B cell (primary cell): ENCODE measurements around the gene SELP. TPM values are rescaled to one million over a fixed set of nuclear protein-coding genes. Genes with fewer than 3 reads are reported as not detected.

ENCODE experiments used
- ATAC-seq: fragments of 200-7000 bp; cut with Tn5 transposase; one replicate; pipeline ENCODE4 v1.10.0; 2021; ENCODE audit warnings: low read depth, mild to moderate bottlenecking, moderate number of reproducible peaks, moderate library complexity
- CTCF ChIA-PET: fragments of 350-600 bp; sonication (Branson Sonifier 250); formaldehyde crosslinking; loops from one replicate; lab custom pipeline; 2021; ENCODE audit warnings: antibody characterized with exemption, inconsistent platforms; lab: Charles Lee
- POLR2A ChIA-PET: fragments of 350-600 bp; sonication (Branson Sonifier 250); formaldehyde crosslinking; loops from one replicate; lab custom pipeline; 2021; ENCODE audit warnings: antibody characterized with exemption; lab: Charles Lee
- DNase-seq: peaks from one replicate; pipeline ENCODE4 v3.0.0; 2013
- H2AFZ ChIP-seq: 2 replicates; pipeline ENCODE4 v1.6.1; 2012; ENCODE audit warnings: mild to moderate bottlenecking, low read depth, low read length; ENCODE audit not compliant: insufficient read depth, poor library complexity, severe bottlenecking
- H3K27ac ChIP-seq, 2 donors: 1 replicate in 1 of 2; 2 replicates in 1 of 2; pipeline ENCODE4 v1.5.1; 2012 to 2013; ENCODE audit warnings: low read length in 2 of 2, mild to moderate bottlenecking in 2 of 2, moderate library complexity in 1 of 2
- H3K27me3 ChIP-seq, 4 experiments: fragments of 200-600 bp in 1 of 4; sonication (generic) in 1 of 4; replicated peaks in 1 of 4; 1 replicate in 2 of 4; 2 replicates in 2 of 4; pipeline versions ENCODE4 v1.6.1 to v1.7.0; 2013 to 2016; ENCODE audit warnings: low read length in 3 of 4, mild to moderate bottlenecking in 2 of 4, mixed read lengths in 1 of 4, moderate library complexity in 1 of 4; ENCODE audit not compliant: insufficient read depth in 4 of 4, control insufficient read depth in 3 of 4; ENCODE audit errors: control extremely low read depth in 1 of 4
- H3K36me3 ChIP-seq, 2 experiments: replicated peaks in 1 of 2; 1 replicate in 1 of 2; 2 replicates in 1 of 2; pipeline versions ENCODE4 v1.6.1 to v1.7.1; 2013; ENCODE audit warnings: low read length in 1 of 2; ENCODE audit not compliant: insufficient read depth in 2 of 2, control insufficient read depth in 1 of 2; ENCODE audit errors: control extremely low read depth in 1 of 2, extremely low read depth in 1 of 2
- H3K4me1 ChIP-seq, 2 donors: fragments of 200-600 bp in 1 of 2; sonication (generic) in 1 of 2; 1 replicate in 1 of 2; 2 replicates in 1 of 2; pipeline versions ENCODE4 v1.5.1 to v1.6.1; 2013 to 2017; ENCODE audit warnings: low read length in 2 of 2; ENCODE audit not compliant: control insufficient read depth in 2 of 2, insufficient read depth in 2 of 2
- H3K4me2 ChIP-seq: replicated peaks from 2 replicates; pipeline ENCODE3; 2012; ENCODE audit warnings: mild to moderate bottlenecking, low read depth, low read length; ENCODE audit not compliant: poor library complexity, severe bottlenecking
- H3K4me3 ChIP-seq, 5 experiments: fragments of 200-600 bp in 1 of 5; sonication (generic) in 1 of 5; 1 replicate in 3 of 5; 2 replicates in 2 of 5; pipeline versions ENCODE4 v1.5.1 to v1.7.0; 2011 to 2016; ENCODE audit warnings: low read length in 4 of 5, mild to moderate bottlenecking in 4 of 5, low read depth in 2 of 5, control low read depth in 1 of 5, moderate library complexity in 1 of 5; ENCODE audit not compliant: insufficient read depth in 1 of 5; ENCODE audit errors: control extremely low read depth in 1 of 5, extremely low read depth in 1 of 5
- H3K79me2 ChIP-seq: fragments of 200-600 bp; sonication (generic); one replicate; pipeline ENCODE4 v1.6.0; 2016; ENCODE audit warnings: low read length; ENCODE audit not compliant: control insufficient read depth, insufficient read depth
- H3K9ac ChIP-seq: fragments of 200-600 bp; sonication (generic); 2 replicates; pipeline ENCODE4 v1.6.1; 2017; ENCODE audit warnings: mild to moderate bottlenecking, low read length, moderate library complexity
- H3K9me3 ChIP-seq, 3 donors: one replicate each; pipeline versions ENCODE4 v1.6.1 to v1.7.1; 2013; ENCODE audit warnings: low read length in 2 of 3; ENCODE audit not compliant: control insufficient read depth in 2 of 3, insufficient read depth in 1 of 3; ENCODE audit errors: control extremely low read depth in 1 of 3
- H4K20me1 ChIP-seq: 2 replicates; pipeline ENCODE4 v1.6.0; 2012; ENCODE audit warnings: mild to moderate bottlenecking, low read length; ENCODE audit not compliant: insufficient read depth, control insufficient read depth, poor library complexity, severe bottlenecking
- H3K27ac Mint-ChIP-seq: one replicate; pipeline ENCODE4 v1.8.0; 2021; ENCODE audit warnings: mixed read lengths
- H3K27me3 Mint-ChIP-seq: one replicate; pipeline ENCODE4 v1.8.0; 2021; ENCODE audit warnings: mixed read lengths
- H3K4me1 Mint-ChIP-seq: one replicate; pipeline ENCODE4 v1.8.0; 2021; ENCODE audit warnings: mixed read lengths
- H3K4me3 Mint-ChIP-seq: one replicate; pipeline ENCODE4 v1.8.0; 2021; ENCODE audit warnings: mixed read lengths
- H3K9me3 Mint-ChIP-seq: one replicate; pipeline ENCODE4 v1.8.0; 2022; ENCODE audit warnings: mixed read lengths; ENCODE audit not compliant: insufficient read depth
- EZH2 ChIP-seq: IDR thresholded peaks from 2 replicates; pipeline ENCODE4 v1.6.1; 2012; ENCODE audit warnings: borderline replicate concordance, low read depth, mild to moderate bottlenecking, moderate library complexity, low read length; ENCODE audit not compliant: insufficient read depth, poor library complexity, severe bottlenecking
- whole genome bisulfite sequencing: methylation state at CpG from one replicate; pipeline ENCODE4 v1.1.5; 2013; ENCODE audit warnings: missing lambda C conversion rate; ENCODE audit not compliant: insufficient coverage; 5-methylcytosine and 5-hydroxymethylcytosine counted together
- intact Hi-C: fragments of 100-400 bp; cut with micrococcal nuclease; formaldehyde crosslinking; loops from one replicate; pipeline ENCODE4 v1.10.0; 2022
- polyA plus RNA-seq: library from polyadenylated mRNA; depleted of rRNA; stranded (reverse); fragments of >200 nt; gene quantifications from 2 replicates; pipeline ENCODE4 v1.2.3, GENCODE V29; 2012
- total RNA-seq, 2 donors: library from RNA; stranded (reverse); fragments of 120-200 nt in 1 of 2; gene quantifications; 1 replicate in 1 of 2; 2 replicates in 1 of 2; pipeline versions ENCODE4 v1.2.3 to v1.2.4, GENCODE V29; 2013 to 2022
- TF ChIP-seq, protein P1 (sequence below): fragments of 200-600 bp; IDR thresholded peaks from one replicate; pipeline ENCODE4 v1.8.0; 2022; ENCODE audit warnings: antibody characterized with exemption, mild to moderate bottlenecking

Gene SELP
- total and polyA plus RNA-seq, 2 donors (not counting 1 experiment from before 2014, with no cell fraction given), result 0.99 to 1.9 TPM

DNA sequence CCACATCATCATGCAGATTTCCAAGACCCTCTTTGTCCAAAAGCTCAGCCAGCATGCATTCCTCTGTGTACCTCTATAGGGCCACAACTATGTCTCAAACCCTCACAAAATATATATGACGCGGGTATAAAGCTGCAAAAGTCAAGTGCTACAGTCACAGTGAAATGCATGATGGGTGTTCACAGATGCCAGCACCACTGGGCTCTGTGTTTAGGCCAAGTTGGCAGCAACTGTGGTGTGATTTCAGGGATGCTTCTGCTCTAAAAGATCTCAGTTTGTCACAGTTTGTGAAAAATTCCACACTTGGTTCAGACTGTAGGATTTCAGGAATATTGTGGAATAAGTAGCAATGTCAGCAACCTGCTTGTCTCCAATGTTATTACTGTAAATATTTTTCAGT is 23.9 kb upstream of the SELP start:
- Histone ChIP-seq H4K20me1 (no peaks in the 10 kb centered on the region), H3K9me3 (peaks cover 0 to 13% (median 6%) of the 10 kb centered on the region in 3 donors), H3K27me3 (no peaks in the 10 kb centered on the region), H3K4me3 (no peak overlapping the region), H3K36me3 (no peaks in the 10 kb centered on the region), H3K9ac (no peak overlapping the region), H3K4me1 (peaks cover 27 to 34% of the 10 kb centered on the region in 2 donors), H3K27ac (no peak overlapping the region), H3K79me2 (no peaks in the 10 kb centered on the region), H2AFZ (no peak overlapping the region), H3K4me2 (no peak overlapping the region)
- Mint-ChIP-seq H3K4me1 (peaks cover 45% of the 10 kb centered on the region), H3K9me3 (no peaks in the 10 kb centered on the region), H3K27ac (no peak overlapping the region), H3K27me3 (no peaks in the 10 kb centered on the region), H3K4me3 (no peak overlapping the region)
- intact Hi-C loops, result loop anchor here (5.0 kb wide), 1 partner anchor 47 kb away; no protein-coding TSS in a partner anchor
- ATAC-seq (no peak), DNase-seq (no peak)
- 100% methylated on average over 1 of the region's 2 CpGs for WGBS
- ChIA-PET CTCF (no interaction called here), POLR2A (no interaction called here)
- TF ChIP-seq, protein P1, sequence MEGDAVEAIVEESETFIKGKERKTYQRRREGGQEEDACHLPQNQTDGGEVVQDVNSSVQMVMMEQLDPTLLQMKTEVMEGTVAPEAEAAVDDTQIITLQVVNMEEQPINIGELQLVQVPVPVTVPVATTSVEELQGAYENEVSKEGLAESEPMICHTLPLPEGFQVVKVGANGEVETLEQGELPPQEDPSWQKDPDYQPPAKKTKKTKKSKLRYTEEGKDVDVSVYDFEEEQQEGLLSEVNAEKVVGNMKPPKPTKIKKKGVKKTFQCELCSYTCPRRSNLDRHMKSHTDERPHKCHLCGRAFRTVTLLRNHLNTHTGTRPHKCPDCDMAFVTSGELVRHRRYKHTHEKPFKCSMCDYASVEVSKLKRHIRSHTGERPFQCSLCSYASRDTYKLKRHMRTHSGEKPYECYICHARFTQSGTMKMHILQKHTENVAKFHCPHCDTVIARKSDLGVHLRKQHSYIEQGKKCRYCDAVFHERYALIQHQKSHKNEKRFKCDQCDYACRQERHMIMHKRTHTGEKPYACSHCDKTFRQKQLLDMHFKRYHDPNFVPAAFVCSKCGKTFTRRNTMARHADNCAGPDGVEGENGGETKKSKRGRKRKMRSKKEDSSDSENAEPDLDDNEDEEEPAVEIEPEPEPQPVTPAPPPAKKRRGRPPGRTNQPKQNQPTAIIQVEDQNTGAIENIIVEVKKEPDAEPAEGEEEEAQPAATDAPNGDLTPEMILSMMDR, result no peak
- TF ChIP-seq EZH2, result no peak

DNA sequence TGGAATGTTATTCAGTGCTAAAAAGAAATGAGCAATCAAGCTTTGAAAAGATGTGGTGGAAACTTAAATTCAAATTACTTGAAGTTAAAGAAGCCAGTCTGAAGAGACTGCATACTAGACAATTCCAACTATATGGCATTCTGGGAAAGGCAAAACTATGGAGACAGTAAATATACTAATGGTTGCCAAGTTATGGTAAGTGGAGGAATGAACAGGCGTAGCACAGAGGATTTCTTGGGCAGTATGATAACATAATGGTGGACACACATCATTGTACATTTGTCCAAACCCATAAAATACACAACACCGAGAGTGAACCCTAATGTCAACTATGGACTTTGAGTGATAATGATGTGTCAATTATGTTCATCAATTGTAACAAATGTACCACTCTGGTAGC is 21.1 kb upstream of the SELP start:
- H3K9me3 ChIP-seq, result peaks cover 3 to 4% (median 3%) of the 10 kb centered on the region in 3 donors
- ChIA-PET CTCF (interaction anchor here (1.3 kb wide), 1 partner anchor 9 kb away, joined by 3 read pairs; no protein-coding TSS in a partner anchor), POLR2A (no interaction called here)
- no peaks in the 10 kb centered on the region for H4K20me1 ChIP-seq
- TF ChIP-seq EZH2, result no peak
- TF ChIP-seq, protein P1, result no peak
- H3K36me3 ChIP-seq, result no peaks in the 10 kb centered on the region
- H3K27me3 Mint-ChIP-seq, result no peaks in the 10 kb centered on the region
- intact Hi-C loops, result loop anchor here (5.0 kb wide), 1 partner anchor 44 kb away; no protein-coding TSS in a partner anchor
- H3K4me3 ChIP-seq, result no peak overlapping the region
- no peak for DNase-seq
- no peaks in the 10 kb centered on the region for H3K9me3 Mint-ChIP-seq
- H3K27ac ChIP-seq, result no peak overlapping the region
- H3K27ac Mint-ChIP-seq, result no peak overlapping the region
- no peak for ATAC-seq
- H3K4me2 ChIP-seq, result no peak overlapping the region
- peaks cover 30% of the 10 kb centered on the region for H3K4me1 Mint-ChIP-seq
- H3K4me3 Mint-ChIP-seq, result no peak overlapping the region
- H3K4me1 ChIP-seq, result peaks cover 9 to 12% of the 10 kb centered on the region in 2 donors
- no CpG with 5 or more reads among the region's 2 CpGs for WGBS
- no peak overlapping the region for H2AFZ ChIP-seq
- no peak overlapping the region for H3K9ac ChIP-seq
- H3K27me3 ChIP-seq, result no peaks in the 10 kb centered on the region
- no peaks in the 10 kb centered on the region for H3K79me2 ChIP-seq
